ENCODE results near the gene GNA14.
A peak's percentile ranks its signal among the peaks of the same experiment; 100 is the strongest.

Gene GNA14

DNA sequence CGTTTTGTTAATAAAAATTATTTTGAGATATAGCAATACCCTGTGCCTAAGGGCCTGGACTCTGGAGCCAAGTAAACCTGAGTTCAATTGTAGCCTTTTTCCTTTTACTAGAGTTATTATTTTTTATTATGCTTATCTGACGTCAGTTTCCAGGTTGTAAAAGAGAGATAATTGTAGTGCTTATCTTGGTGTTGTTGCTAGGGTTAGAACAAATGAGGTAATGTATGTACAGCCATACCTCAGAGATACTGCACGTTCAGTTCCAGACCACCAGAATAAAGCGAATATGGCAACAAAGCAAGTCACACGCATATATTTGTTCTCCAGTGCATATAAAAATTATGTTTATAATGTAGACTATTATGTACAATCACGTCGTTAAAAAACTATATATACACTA is 255.8 kb downstream of the GNA14 start:
- ChIA-PET POLR2A (no interaction called here), CTCF (no interaction called here)
- DNase-seq (ENCODE audit: low read depth, low spot score), result no peak
- TF ChIP-seq CTCF (IDR thresholded peaks at IDR 0.05; ENCODE audit: insufficient read depth, low read length, missing control alignments), result no peak
- no peak overlapping the region for H3K4me3 ChIP-seq (ENCODE audit: low read depth, low read length)

DNA sequence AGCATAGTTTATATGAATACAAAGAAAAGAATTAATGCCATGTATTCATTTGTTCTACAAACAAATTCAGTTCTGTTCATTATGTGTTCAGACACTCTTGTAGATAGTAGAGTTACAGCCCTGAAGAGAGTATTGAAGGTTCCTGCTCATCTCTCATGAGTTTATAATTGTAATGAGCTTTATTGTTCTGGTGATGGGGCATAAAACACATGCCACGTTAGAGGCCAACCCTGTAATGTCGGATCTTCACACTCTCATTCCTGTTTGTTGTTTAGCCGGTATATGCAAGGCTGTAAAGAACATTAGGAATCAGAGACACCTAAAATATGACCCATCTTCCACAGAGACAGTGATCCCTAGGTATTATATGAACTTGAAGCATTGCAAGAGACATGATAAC is 256.3 kb downstream of the GNA14 start:
- ChIA-PET CTCF (no interaction called here), POLR2A (no interaction called here)
- TF ChIP-seq CTCF (IDR thresholded peaks at IDR 0.05; ENCODE audit: insufficient read depth, low read length, missing control alignments), result no peak
- no peak for DNase-seq (ENCODE audit: low read depth, low spot score)
- H3K4me3 ChIP-seq (ENCODE audit: low read depth, low read length), result no peak overlapping the region

DNA sequence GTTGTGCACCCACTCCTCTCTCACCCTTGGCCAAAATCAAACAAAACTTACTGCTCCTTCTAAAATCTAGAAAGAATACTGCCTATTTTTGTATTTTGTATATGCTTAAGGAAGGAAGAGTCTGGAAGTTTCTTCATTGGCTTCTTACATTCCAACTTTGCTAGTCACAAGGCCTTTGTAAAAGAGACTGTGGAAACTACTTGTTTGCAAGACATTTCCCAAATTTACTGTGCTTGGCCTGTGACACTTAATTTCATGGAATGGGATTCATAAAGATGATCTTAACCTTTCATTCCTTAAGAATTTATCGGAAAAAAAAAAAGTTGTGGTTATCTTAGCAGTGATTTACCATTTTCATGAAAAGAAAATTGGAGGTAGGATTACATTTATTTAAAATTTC is 261.9 kb downstream of the GNA14 start:
- TF ChIP-seq CTCF (IDR thresholded peaks at IDR 0.05; ENCODE audit: insufficient read depth, low read length, missing control alignments), result no peak
- CTCF ChIA-PET, result no interaction called here
- DNase-seq (ENCODE audit: low read depth, low spot score), result peak; percentile 31
- POLR2A ChIA-PET, result no interaction called here
- H3K4me3 ChIP-seq (ENCODE audit: low read depth, low read length), result no peak overlapping the region

- POLR2A ChIA-PET, result interaction anchor here (0.6 kb wide), 1 partner anchor 369 kb away, joined by 3 read pairs; no protein-coding TSS in a partner anchor
- DNase-seq (ENCODE audit: low read depth, low spot score), result peak; percentile 24
- H3K4me3 ChIP-seq (ENCODE audit: low read depth, low read length), result no peak overlapping the region
- CTCF ChIA-PET, result no interaction called here
- TF ChIP-seq CTCF (IDR thresholded peaks at IDR 0.05; ENCODE audit: insufficient read depth, low read length, missing control alignments), result no peak
Observed at GRCh38 chr9:77384406-77384805, 263.7 kb downstream of the GNA14 start.

GRCh38 chr9:77375956-77376532 is 272.1 kb downstream of the GNA14 start:
- H3K4me3 ChIP-seq (ENCODE audit: low read depth, low read length), result no peak overlapping the region
- no peak for TF ChIP-seq CTCF (IDR thresholded peaks at IDR 0.05; ENCODE audit: insufficient read depth, low read length, missing control alignments)
- ChIA-PET POLR2A (no interaction called here), CTCF (interaction anchor here (1.8 kb wide), 1 partner anchor 81 kb away, joined by 6 read pairs; no protein-coding TSS in a partner anchor)
- DNase-seq (ENCODE audit: low read depth, low spot score), result no peak

DNA sequence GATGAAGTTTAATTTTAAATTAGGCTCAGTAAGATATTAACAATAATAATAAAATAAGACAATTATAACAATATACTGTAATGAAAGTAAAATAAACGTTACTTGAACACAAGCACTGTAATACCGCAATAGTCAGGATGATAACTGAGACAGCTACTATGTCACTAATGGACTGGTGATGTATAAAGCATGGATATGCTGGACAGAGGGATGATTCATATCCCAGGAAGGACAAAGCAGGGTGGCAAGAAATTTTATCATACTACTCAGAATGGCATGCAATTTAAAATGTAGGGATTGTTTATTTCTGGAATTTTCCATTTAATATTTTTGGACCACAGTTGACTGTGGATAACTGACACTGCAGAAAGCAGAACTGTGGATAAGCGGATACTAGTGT is 273.9 kb downstream of the GNA14 start:
- POLR2A ChIA-PET, result no interaction called here
- no peak for DNase-seq (ENCODE audit: low read depth, low spot score)
- CTCF ChIA-PET, result interaction anchor here (1.1 to 1.5 kb wide), 2 partner anchors 9 to 332 kb away, joined by 3 read pairs; no protein-coding TSS in a partner anchor
- no peak overlapping the region for H3K4me3 ChIP-seq (ENCODE audit: low read depth, low read length)
- TF ChIP-seq CTCF (IDR thresholded peaks at IDR 0.05; ENCODE audit: insufficient read depth, low read length, missing control alignments), result no peak

All from AG04449 (cell line).